Panc1 (cell line): ENCODE measurements around the gene PROS1. TPM values are rescaled to one million over a fixed set of nuclear protein-coding genes. Genes with fewer than 3 reads are reported as not detected.
"Not testable (repeated sequence)": the region's sequence is repeated elsewhere in the genome, so short reads cannot be mapped to it uniquely, and the experiment has no call there.

Experiments
- ATAC-seq: fragments of 200-7000 bp; cut with Tn5 transposase; 2 replicates; pipeline ENCODE4 v1.9.1; 2020; ENCODE audit warnings: mild to moderate bottlenecking, moderate library complexity
- BruUV-seq: library from RNA; stranded (reverse); fragments of 400-500 nt; replicated peaks from 2 replicates; lab custom pipeline; 2021; lab: Mats Ljungman, UMichigan
- CTCF ChIA-PET: fragments of 300-600 bp; sonication (Branson Sonifier 250); formaldehyde crosslinking; loops from one replicate; lab custom pipeline; 2022; ENCODE audit warnings: antibody characterized with exemption; lab: Charles Lee
- POLR2A ChIA-PET: fragments of 300-600 bp; sonication (Branson Sonifier 250); formaldehyde crosslinking; loops from one replicate; lab custom pipeline; 2022; ENCODE audit warnings: antibody characterized with exemption; lab: Charles Lee
- DNase-seq: peaks from one replicate; pipeline ENCODE4 v3.0.0-alpha.2; 2010; ENCODE audit warnings: low read depth, low spot score
- H3K27ac ChIP-seq: 2 replicates; pipeline ENCODE4 v1.5.1; 2011; ENCODE audit warnings: mild to moderate bottlenecking, low read length, inconsistent platforms
- H3K27me3 ChIP-seq: fragments of 200-500 bp; sonication (Bioruptor generic); 2 replicates; pipeline ENCODE4 v1.6.0; 2014; ENCODE audit warnings: low read length, inconsistent platforms; ENCODE audit not compliant: control insufficient read depth, insufficient read depth
- H3K36me3 ChIP-seq: fragments of 200-500 bp; sonication (Bioruptor generic); 2 replicates; pipeline ENCODE4 v1.5.1; 2014; ENCODE audit warnings: inconsistent platforms, mild to moderate bottlenecking, low read length, moderate library complexity; ENCODE audit not compliant: control insufficient read depth, insufficient read depth
- H3K4me1 ChIP-seq: 2 replicates; pipeline ENCODE4 v1.5.1; 2011; ENCODE audit warnings: inconsistent platforms, mild to moderate bottlenecking, low read length, moderate library complexity; ENCODE audit not compliant: control insufficient read depth, insufficient read depth
- H3K4me3 ChIP-seq, 2 experiments: 2 replicates each; pipeline ENCODE4 v1.5.1; 2011 to 2012; ENCODE audit warnings: low read depth in 2 of 2, low read length in 2 of 2, mild to moderate bottlenecking in 2 of 2, inconsistent platforms in 1 of 2, moderate library complexity in 1 of 2
- H3K9me3 ChIP-seq: fragments of 200-500 bp; sonication (Bioruptor generic); 2 replicates; pipeline ENCODE4 v1.5.1; 2014; ENCODE audit warnings: low read depth, mild to moderate bottlenecking, inconsistent platforms, low read length, moderate library complexity; ENCODE audit not compliant: control insufficient read depth, insufficient read depth
- CTCF ChIP-seq: fragments of 450-650 bp; IDR thresholded peaks from 2 replicates; pipeline ENCODE4 v1.5.1; 2017; ENCODE audit warnings: mild to moderate bottlenecking
- POLR2AphosphoS5 ChIP-seq: IDR thresholded peaks from 2 replicates; pipeline ENCODE4 v1.6.1; 2012; ENCODE audit warnings: mild to moderate bottlenecking, low read depth, low read length, moderate library complexity
- REST ChIP-seq, 2 experiments: IDR thresholded peaks; 2 replicates each; pipeline ENCODE4 v1.6.1; 2011 to 2012; ENCODE audit warnings: low read depth in 2 of 2, control low read depth in 1 of 2, low read length in 1 of 2, mild to moderate bottlenecking in 1 of 2, moderate library complexity in 1 of 2; ENCODE audit not compliant: insufficient read depth in 1 of 2
- SIN3A ChIP-seq: IDR thresholded peaks from 2 replicates; pipeline ENCODE4 v1.6.1; 2012; ENCODE audit warnings: low read depth, mild to moderate bottlenecking, low read length, moderate library complexity, borderline replicate concordance; ENCODE audit not compliant: insufficient read depth
- TCF7L2 ChIP-seq: IDR thresholded peaks from 2 replicates; pipeline ENCODE4 v1.6.1; 2011; ENCODE audit warnings: mild to moderate bottlenecking, low read depth, low read length, inconsistent platforms
- in situ Hi-C: cut with HindIII; loops from 2 replicates; pipeline ENCODE4 v1.10.0; 2016; ENCODE audit warnings: low sequenced_read_pairs, low pct_unique_long_range_greater_than_20kb
- intact Hi-C: fragments of 100-400 bp; cut with micrococcal nuclease; formaldehyde crosslinking; loops from one replicate; pipeline ENCODE4 v1.10.0; 2022; ENCODE audit not compliant: unreplicated experiment
- total RNA-seq: library from RNA; stranded (reverse); gene quantifications from one replicate; pipeline ENCODE4 v1.2.1, GENCODE V29; 2021; ENCODE audit not compliant: unreplicated experiment

PROS1 gene
- total RNA-seq, 1 experiment from 2014 or later = 16.8 TPM

- TF ChIP-seq POLR2AphosphoS5 (no peak), REST (IDR thresholded peaks at IDR 0.05; ENCODE audit: insufficient read depth in 1 of 2, low read depth in 2 of 2, low read length in 1 of 2) (no peak), TCF7L2 (no peak), SIN3A (no peak), CTCF (no peak)
- ATAC-seq = no peak
- DNase-seq = no peak
- Histone ChIP-seq H3K4me3 (no peak overlapping the region), H3K27ac (no peak overlapping the region), H3K36me3 (no peaks in the 10 kb centered on the region), H3K9me3 (no peaks in the 10 kb centered on the region), H3K4me1 (no peaks in the 10 kb centered on the region), H3K27me3 (no peaks in the 10 kb centered on the region)
- ChIA-PET POLR2A (no interaction called here), CTCF (no interaction called here)
- in situ Hi-C loops = no loop called here
- BruUV-seq = no TSS peak
- intact Hi-C loops = no loop called here
Observed at GRCh38 chr3:93961489-93961888, 12.2 kb downstream of the PROS1 start.

- Histone ChIP-seq H3K27ac (no peak overlapping the region), H3K9me3 (no peaks in the 10 kb centered on the region), H3K27me3 (no peaks in the 10 kb centered on the region), H3K4me1 (no peaks in the 10 kb centered on the region), H3K36me3 (no peaks in the 10 kb centered on the region), H3K4me3 (no peak overlapping the region)
- no TSS peak for BruUV-seq
- no peak for DNase-seq
- in situ Hi-C loops = no loop called here
- CTCF ChIA-PET = no interaction called here
- no peak for ATAC-seq
- no peak for TF ChIP-seq TCF7L2
- TF ChIP-seq REST (IDR thresholded peaks at IDR 0.05; ENCODE audit: insufficient read depth in 1 of 2, low read depth in 2 of 2, low read length in 1 of 2) = no peak
- TF ChIP-seq CTCF = no peak
- no peak for TF ChIP-seq SIN3A
- no peak for TF ChIP-seq POLR2AphosphoS5
- POLR2A ChIA-PET = no interaction called here
- intact Hi-C loops = no loop called here
Observed at GRCh38 chr3:93961026-93961425, 12.7 kb downstream of the PROS1 start.

GRCh38 chr3:93949958-93950357 lies 23.7 kb downstream of the PROS1 start:
- H3K9me3 ChIP-seq, BruUV-seq, POLR2A ChIA-PET, in situ Hi-C loops, ATAC-seq, H3K4me1 ChIP-seq, H3K36me3 ChIP-seq, intact Hi-C loops, H3K27me3 ChIP-seq, DNase-seq, H3K27ac ChIP-seq, CTCF ChIA-PET: not testable (repeated sequence)
- H3K4me3 ChIP-seq = peak overlapping the region in 1 of 2 experiments; percentile 18; a peak in 2 of 4 replicates

- H3K27me3 ChIP-seq, H3K27ac ChIP-seq, CTCF ChIA-PET, H3K4me1 ChIP-seq, H3K4me3 ChIP-seq, POLR2A ChIA-PET, BruUV-seq, DNase-seq, ATAC-seq, H3K9me3 ChIP-seq, in situ Hi-C loops, intact Hi-C loops, H3K36me3 ChIP-seq: not testable (repeated sequence)
Observed at GRCh38 chr3:93937485-93937884, 36.2 kb downstream of the PROS1 start.
